HG03159 (cell line): ENCODE data around the gene MEDAG.
"Not testable (repeated sequence)": the region's sequence is repeated elsewhere in the genome, so short reads cannot be mapped to it uniquely, and the experiment has no call there.

Source experiments
- ATAC-seq: cut with Tn5 transposase; IDR thresholded peaks from one replicate; pipeline ENCODE4 v1.9.1; 2021; ENCODE audit warnings: mild to moderate bottlenecking, moderate library complexity; ENCODE audit not compliant: unreplicated experiment

The MEDAG gene

DNA sequence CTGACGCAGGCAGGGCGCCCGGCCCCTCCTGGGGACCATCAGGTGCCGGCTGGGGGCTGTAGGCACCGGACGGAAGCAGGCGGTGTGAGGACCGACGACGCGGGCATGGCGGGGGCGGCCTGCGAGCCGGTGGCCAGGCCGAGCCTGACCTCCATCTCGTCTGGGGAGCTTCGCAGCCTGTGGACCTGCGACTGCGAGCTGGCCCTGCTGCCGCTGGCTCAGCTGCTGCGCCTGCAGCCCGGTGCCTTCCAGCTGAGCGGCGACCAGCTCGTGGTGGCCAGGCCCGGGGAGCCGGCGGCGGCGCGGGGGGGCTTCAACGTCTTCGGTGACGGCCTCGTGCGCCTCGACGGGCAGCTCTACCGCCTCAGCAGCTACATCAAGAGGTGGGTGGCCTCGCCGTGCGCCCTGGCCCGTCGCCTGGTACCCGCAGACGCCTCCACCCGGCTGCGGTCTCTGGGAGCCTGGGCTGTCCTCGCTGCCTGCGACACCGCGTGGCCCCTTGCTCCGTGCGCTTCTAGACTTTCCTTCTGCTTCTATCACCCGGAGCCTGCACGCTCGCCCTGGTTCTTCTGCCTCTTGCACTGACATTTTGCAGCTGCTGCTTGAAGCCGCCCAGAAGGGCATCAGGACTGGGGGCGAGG is 460 bp downstream of the MEDAG start:
- no peak for ATAC-seq

- ATAC-seq: no peak
Observed at GRCh38 chr13:30907121-30907861, 1.2 kb downstream of the MEDAG start.

GRCh38 chr13:30908416-30908980 is 2.4 kb downstream of the MEDAG start:
- ATAC-seq: no peak

GRCh38 chr13:30910676-30911075 is 4.6 kb downstream of the MEDAG start:
- no peak for ATAC-seq

DNA sequence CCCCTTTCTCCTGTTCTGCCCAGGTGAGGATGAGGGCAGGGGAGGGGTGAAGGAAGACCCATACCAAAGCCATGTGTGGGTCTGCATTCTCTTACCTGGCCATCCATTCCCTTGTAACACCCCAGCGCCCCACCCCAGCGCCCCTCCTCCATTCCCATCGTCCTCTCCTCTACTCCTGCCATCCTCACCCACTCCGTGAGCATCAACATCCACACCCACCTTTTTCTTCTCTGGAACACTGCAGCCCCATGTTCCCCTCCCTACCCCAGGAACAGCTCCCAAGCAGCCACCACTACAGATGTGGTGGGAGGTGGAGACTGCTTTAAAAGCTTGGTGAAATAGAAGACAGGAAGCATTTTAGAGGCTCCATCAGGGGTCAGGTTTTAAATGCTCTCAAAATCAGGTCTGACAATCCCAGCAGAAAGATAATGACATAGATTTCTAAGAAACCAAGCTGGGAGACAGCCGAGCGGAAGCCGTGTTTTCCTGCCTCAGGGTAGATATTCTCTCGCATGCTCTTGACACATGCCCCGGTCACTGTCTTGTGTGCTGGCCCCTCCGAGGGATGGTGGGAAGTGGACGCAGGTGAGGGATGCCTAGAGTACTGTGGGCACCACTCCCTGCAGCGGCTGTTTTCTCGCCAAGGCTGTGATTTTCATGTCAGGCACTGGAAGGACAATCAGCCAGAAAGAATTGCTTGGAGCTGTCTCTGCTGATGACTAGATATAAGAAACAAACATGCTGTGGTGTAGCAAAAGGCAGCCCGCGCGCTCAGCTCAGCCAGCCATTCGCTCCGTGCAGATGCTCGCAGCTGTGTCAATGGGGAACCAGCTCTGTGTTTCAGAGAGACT is 9.8 kb downstream of the MEDAG start:
- no peak for ATAC-seq

DNA sequence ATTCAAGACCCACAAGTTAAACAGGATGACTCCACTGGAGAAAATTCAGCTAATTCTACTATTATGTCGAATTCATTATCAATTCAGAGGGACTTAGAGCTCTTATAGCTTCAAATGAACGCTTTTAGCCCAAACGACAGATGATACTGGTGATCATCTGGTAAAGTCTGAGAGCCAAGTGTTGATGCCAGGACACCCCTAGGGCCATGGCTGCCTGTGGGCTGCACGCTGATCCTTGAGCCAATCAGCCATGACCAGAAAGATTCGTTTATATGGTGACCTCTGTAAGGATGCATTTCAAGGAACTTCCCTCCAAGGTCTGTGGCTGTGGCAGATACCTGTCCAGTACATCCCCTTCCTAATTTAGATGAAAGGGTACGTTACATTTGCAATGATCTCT is 10.9 kb downstream of the MEDAG start:
- no peak for ATAC-seq

- ATAC-seq: no peak
Observed at GRCh38 chr13:30918662-30919405, 12.8 kb downstream of the MEDAG start.

GRCh38 chr13:30920162-30920909 is 14.3 kb downstream of the MEDAG start:
- ATAC-seq: no peak

- no peak for ATAC-seq
Observed at GRCh38 chr13:30923418-30923817, 17.3 kb downstream of the MEDAG start.

GRCh38 chr13:30924721-30925120 is 18.6 kb downstream of the MEDAG start:
- ATAC-seq: no peak

- no peak for ATAC-seq
Observed at GRCh38 chr13:30925429-30925828, 19.4 kb downstream of the MEDAG start.

DNA sequence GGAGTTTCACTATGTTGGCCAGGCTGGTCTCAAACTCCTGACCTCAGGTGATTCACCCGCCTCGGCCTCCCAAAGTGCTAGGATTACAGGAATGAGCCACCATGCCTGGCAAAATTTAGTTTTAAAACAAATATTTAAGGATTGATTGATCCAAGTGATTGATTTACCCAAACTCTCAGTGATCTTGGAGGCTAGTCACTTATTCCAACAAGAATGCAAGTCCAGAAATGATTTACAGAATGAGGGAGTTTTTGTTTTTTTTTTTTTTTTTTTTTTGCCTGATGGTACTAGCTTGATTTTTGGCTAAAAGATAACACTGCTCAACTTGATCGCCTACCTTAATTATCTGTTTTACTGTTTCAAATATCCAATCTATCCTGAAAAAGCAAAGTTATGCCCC is 20.7 kb downstream of the MEDAG start:
- no peak for ATAC-seq

- not testable (repeated sequence) for ATAC-seq
Observed at GRCh38 chr13:30927188-30927587, 21.1 kb downstream of the MEDAG start.

GRCh38 chr13:30927595-30927994 is 21.5 kb downstream of the MEDAG start:
- ATAC-seq: no peak

DNA sequence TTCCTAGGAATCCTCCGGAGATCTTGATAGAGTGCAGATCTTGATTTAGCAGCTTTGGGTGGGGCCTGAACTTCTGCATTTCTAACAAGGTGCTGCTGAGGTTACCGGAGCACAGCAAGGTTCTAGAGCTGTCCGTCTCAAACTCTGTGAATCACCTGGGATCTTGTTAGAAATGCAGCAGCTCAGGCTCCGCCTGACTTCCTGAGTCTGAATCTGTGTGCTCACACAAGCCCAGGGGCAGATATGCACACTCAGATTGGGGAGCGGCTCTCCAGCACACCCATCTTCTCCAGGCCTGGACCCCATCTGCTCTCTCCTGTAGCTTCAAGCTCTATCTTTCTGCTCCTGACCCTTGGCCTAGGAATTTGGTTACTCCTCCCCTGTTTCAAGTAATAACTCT is 22.9 kb downstream of the MEDAG start:
- ATAC-seq: no peak

- no peak for ATAC-seq
Observed at GRCh38 chr13:30932481-30933353, 26.6 kb downstream of the MEDAG start, which contains the start of gene TEX26. Gene TEX26, plus strand, starts transcription at chr13:30932656. Its CDS starts 60 bp downstream, at chr13:30932716.

- no peak for ATAC-seq
Observed at GRCh38 chr13:30933354-30933670, 27.2 kb downstream of the MEDAG start.

GRCh38 chr13:30934381-30934780 is 28.3 kb downstream of the MEDAG start:
- ATAC-seq: no peak

- no peak for ATAC-seq
Observed at GRCh38 chr13:30934803-30935202, 28.7 kb downstream of the MEDAG start.
